ENCODE data around the gene NT5C1B.

NT5C1B gene

GRCh38 chr2:18599509-18600254 is 10.3 kb upstream of the NT5C1B start:
- no peak for DNase-seq

GRCh38 chr2:18598848-18599484 is 9.6 kb upstream of the NT5C1B start:
- DNase-seq: no peak

- no peak for DNase-seq
Measured at GRCh38 chr2:18597618-18598017, 8.2 kb upstream of the NT5C1B start.

- DNase-seq: no peak
Measured at GRCh38 chr2:18596993-18597392, 7.6 kb upstream of the NT5C1B start.

GRCh38 chr2:18593496-18593895 is 4.1 kb upstream of the NT5C1B start:
- DNase-seq: no peak

- DNase-seq: no peak
Measured at GRCh38 chr2:18592372-18592771, 3.0 kb upstream of the NT5C1B start.

- DNase-seq: no peak
Measured at GRCh38 chr2:18588802-18589201, 567 bp downstream of the NT5C1B start.

- DNase-seq: no peak
Measured at GRCh38 chr2:18588049-18588448, 1.3 kb downstream of the NT5C1B start.

GRCh38 chr2:18585526-18585925 is 3.8 kb downstream of the NT5C1B start:
- no peak for DNase-seq

- DNase-seq: no peak
Measured at GRCh38 chr2:18584608-18584954, 4.8 kb downstream of the NT5C1B start.

GRCh38 chr2:18583905-18584607 is 5.3 kb downstream of the NT5C1B start:
- no peak for DNase-seq

GRCh38 chr2:18580606-18581005 is 8.8 kb downstream of the NT5C1B start:
- no peak for DNase-seq

- no peak for DNase-seq
Measured at GRCh38 chr2:18578033-18578432, 11.3 kb downstream of the NT5C1B start.

GRCh38 chr2:18566145-18566769 is 23.1 kb downstream of the NT5C1B start:
- DNase-seq: no peak

GRCh38 chr2:18560797-18561085 is 28.6 kb downstream of the NT5C1B start:
- DNase-seq: no peak

GRCh38 chr2:18560031-18560796 is 29.2 kb downstream of the NT5C1B start, which contains the start of gene RDH14:
TSS of gene RDH14 (minus strand) at chr2:18560653. CDS start at chr2:18560572, 81 bp downstream.
- DNase-seq: peak; percentile 91

- no peak for DNase-seq
Measured at GRCh38 chr2:18559531-18560030, 29.8 kb downstream of the NT5C1B start.

- no peak for DNase-seq
Measured at GRCh38 chr2:18558458-18558857, 30.9 kb downstream of the NT5C1B start.

- no peak for DNase-seq
Measured at GRCh38 chr2:18557121-18557520, 32.2 kb downstream of the NT5C1B start.

- no peak for DNase-seq
Measured at GRCh38 chr2:18552351-18553077, 36.9 kb downstream of the NT5C1B start.

- DNase-seq: no peak
Measured at GRCh38 chr2:18551623-18552022, 37.7 kb downstream of the NT5C1B start.

GRCh38 chr2:18551169-18551568 is 38.2 kb downstream of the NT5C1B start:
- DNase-seq: no peak

All from CD4-positive, alpha-beta T cell treated with Interferon gamma for 1 hour (primary cell).